Purkinje cell (primary cell): Measurements from ENCODE around the gene NXF3. TPM values are rescaled to one million over a fixed set of nuclear protein-coding genes. Genes with fewer than 3 reads are reported as not detected.

Experiments used
- polyA plus RNA-seq: library from polyadenylated mRNA; unstranded; fragments of >200 nt; fragmentation: Nextera tagmentation; gene quantifications from 2 replicates; pipeline ENCODE4 v1.2.1, GENCODE V29; 2014

The NXF3 gene, protein sequence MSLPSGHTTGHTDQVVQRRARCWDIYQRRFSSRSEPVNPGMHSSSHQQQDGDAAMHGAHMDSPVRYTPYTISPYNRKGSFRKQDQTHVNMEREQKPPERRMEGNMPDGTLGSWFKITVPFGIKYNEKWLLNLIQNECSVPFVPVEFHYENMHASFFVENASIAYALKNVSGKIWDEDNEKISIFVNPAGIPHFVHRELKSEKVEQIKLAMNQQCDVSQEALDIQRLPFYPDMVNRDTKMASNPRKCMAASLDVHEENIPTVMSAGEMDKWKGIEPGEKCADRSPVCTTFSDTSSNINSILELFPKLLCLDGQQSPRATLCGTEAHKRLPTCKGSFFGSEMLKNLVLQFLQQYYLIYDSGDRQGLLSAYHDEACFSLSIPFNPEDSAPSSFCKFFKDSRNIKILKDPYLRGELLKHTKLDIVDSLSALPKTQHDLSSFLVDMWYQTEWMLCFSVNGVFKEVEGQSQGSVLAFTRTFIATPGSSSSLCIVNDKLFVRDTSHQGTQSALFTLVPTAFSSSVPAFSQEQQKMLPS
- not detected in 2 replicates for polyA plus RNA-seq

GRCh38 chrX:103092942-103093341 is at the start of gene NXF3:
NXF3 (minus strand) TSS chrX:103093143; CDS start chrX:103093023, 120 bp downstream.

DNA sequence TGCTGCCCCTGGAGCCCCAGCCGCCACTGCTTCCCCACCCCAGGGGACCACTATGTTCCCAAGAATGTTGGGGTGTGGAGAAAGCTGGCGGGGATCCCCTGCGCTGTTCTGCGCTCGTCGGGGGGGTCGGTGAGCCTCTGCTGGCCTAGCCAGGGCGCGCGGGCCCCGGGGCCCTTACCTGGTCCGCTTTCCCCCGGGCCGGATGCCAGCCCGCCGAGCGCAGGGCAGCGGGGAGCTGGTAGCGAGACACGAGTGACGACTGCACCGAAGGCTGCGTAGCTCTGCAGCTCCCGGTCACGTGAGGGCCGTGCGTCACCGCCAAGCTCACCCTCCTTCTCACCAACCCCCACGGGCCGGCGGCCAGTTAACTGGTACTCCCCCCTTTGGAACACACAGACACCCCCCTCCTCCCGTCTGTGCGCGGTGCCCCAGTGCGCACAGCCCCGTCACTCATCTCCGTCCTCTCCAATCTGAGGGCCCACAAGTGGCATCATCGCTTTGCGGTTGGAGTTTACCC is 29.0 kb downstream of the NXF3 start, which contains the start of gene BEX1:
TSS of gene BEX1 (minus strand) at position 254 of the 517 bp plus-strand sequence. CDS start 897 bp downstream, outside the sequence.

Other genes starting within 250 kb of the NXF3 start
- not detected in 2 replicates for gene RAB40AL, start 155.9 kb downstream of the NXF3 start, polyA plus RNA-seq
- gene BEX1, start 29.0 kb downstream of the NXF3 start, polyA plus RNA-seq: 502 and 529 TPM in 2 replicates
- gene BEX4, start 122.0 kb upstream of the NXF3 start, polyA plus RNA-seq: 241 and 356 TPM in 2 replicates
- 196 and 242 TPM in 2 replicates for gene TCEAL8, start 162.0 kb upstream of the NXF3 start, polyA plus RNA-seq
- gene TCEAL5, start 183.6 kb upstream of the NXF3 start, polyA plus RNA-seq: 8.7 and 28.3 TPM in 2 replicates
- 398 and 432 TPM in 2 replicates for gene BEX2, start 217.8 kb upstream of the NXF3 start, polyA plus RNA-seq
- 45.5 and 176 TPM in 2 replicates for gene TCEAL7, start 237.1 kb upstream of the NXF3 start, polyA plus RNA-seq